GM12801 (cell line): ENCODE data around the gene VPS8.

Experiments used
- CTCF ChIP-seq: IDR thresholded peaks from one replicate; pipeline ENCODE4 v1.5.1; 2011; ENCODE audit warnings: control low read depth; ENCODE audit not compliant: insufficient read length; ENCODE audit errors: extremely low read depth

VPS8 gene

GRCh38 chr3:184811999-184812661, at the start of gene VPS8:
Gene VPS8 (plus strand): TSS chr3:184812166. CDS start chr3:184824633, 12,467 bp downstream.
- TF ChIP-seq CTCF, result no peak

DNA sequence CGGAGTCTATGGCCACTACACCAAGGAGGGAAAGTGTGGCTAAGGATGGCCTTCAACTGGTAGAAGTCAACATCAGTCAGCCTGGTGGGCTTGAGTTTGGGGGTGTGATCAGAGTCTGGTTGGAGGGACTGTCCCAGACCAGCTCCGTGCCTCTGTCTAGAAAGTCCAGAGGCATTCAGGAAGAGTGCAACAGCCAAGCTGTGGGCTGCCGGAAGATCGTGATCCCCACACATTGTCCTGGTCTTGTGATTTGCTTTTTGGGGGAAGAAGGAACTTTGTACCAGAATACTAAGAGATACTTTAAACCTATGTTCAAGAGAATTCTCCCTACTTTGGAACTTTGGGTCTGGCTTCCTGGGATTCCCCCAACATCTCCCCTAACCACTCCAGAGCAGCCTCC, 47.8 kb upstream of the VPS8 start:
- TF ChIP-seq CTCF, result no peak

DNA sequence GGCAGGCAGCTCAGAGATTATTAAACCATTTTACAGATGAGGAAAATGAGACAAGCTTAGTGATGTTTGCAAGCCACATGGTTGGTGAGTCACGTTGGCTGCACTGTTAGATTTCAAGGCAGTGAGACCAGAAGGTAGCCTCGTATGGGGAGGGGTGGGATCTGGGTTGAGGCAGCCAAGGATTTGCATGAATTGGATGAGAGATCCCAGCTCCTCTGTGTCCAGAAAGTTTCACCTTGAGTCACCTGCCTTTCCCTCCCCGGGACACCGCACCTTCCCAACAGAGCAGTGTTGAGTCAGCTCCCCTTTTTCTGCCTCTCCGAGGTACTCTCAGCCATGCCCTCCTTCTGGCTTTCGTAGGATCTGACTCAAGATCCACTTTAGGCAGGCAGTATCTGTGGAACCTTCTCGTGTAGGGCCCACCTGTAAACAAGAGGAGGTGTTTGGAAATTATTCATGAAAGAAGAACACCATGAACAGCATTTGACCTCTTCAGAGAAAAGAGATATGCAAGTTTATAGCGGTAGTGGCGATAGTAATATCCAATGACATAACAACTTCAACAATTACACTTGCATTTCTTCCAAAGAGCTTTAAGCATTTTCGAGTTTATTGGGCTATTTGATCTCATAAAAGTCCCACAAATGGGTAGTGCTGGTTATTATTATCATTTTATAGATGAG, 46.8 kb upstream of the VPS8 start:
- TF ChIP-seq CTCF, result no peak

- no peak for TF ChIP-seq CTCF
Observed at GRCh38 chr3:184765730-184766074, 46.3 kb upstream of the VPS8 start.

DNA sequence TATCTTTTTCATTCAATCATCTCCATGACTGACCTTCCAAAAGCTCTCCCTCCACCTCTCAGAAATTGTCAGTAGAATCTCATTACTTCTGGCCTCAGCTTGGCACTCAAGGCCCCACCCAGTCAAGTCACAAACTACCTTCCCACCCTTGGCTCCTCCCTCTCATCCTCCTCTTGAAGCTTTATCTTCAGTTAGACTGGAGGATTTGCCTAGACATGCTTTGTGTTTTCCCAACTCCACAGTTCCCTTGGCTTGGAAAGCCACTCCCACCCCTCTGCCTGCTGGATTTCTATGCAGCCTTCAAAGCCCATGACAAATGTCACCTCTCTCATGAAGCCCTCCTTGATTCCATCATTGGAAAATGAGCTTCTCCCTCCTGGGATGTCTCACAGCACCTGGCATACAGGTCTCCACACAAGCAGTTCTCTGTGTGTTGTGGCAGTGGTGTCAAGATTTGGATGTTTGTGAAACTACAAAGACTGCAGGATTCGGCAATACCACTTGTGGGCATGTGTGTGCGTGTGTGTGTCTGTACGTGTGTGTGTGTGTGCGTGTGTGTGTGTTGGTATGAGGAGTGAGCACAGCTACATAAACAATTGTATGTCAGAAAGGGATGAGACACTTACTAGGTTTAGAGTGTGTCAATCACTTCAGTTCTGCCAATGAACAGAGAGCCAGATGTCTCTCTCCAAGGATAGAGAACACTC, 45.3 kb upstream of the VPS8 start:
- no peak for TF ChIP-seq CTCF

GRCh38 chr3:184767377-184767776, 44.6 kb upstream of the VPS8 start:
- no peak for TF ChIP-seq CTCF

DNA sequence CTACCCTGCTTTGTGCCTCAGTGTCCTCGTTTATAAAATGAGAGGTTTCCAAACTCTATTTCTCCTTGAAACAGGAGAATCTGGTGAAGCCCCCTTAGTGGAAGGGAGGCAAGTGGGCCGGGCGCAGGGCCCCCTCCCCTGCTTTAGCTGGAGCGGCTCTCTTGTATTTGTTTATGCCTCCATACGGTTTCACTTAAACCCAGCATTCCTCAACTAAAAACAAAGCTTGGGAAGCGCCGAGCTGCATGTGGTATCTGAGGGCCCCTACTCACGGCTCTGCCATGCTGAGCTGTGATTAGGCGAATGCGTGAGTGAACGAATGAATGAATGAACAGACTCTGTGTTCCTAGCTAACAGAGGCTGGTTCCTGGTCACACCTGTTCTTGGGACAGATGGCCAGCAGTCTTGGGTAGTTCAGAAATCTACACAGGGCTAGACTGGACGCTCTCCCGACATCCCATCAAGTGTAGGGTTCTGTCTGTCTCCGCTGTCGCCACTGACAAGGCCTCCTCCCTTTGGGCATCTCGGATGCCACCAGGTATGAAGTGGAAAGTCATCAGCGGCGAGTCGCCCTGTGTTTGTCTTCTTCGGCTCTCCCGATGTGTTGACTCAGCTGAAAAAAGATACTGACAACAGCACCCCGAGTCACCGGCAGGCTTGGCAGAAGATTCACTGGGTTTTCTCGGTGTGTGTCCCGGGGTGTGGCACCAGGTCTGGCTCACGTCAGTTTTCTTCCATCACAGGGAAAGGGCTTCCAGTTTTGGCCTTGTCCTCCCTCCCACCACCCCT, 42.4 kb upstream of the VPS8 start:
- TF ChIP-seq CTCF, result no peak
